Lung microvascular endothelial cell (primary cell): ENCODE data around the gene CAMSAP1. TPM values are rescaled to one million over a fixed set of nuclear protein-coding genes. Genes with fewer than 3 reads are reported as not detected.
A peak's percentile ranks its signal among the peaks of the same experiment; 100 is the strongest.

Experiments
- DNase-seq, 2 donors: peaks; one replicate each; pipeline versions ENCODE4 v3.0.0 to v3.0.0-alpha.2; 2010; ENCODE audit warnings: low read depth in 2 of 2
- total RNA-seq: library from RNA; depleted of rRNA; stranded (reverse); fragments of >200 nt; gene quantifications from 2 replicates; pipeline ENCODE4 v1.2.1, GENCODE V29; 2014

The CAMSAP1 gene
- total RNA-seq, 1 donor from 2014 or later = 12.9 TPM

DNA sequence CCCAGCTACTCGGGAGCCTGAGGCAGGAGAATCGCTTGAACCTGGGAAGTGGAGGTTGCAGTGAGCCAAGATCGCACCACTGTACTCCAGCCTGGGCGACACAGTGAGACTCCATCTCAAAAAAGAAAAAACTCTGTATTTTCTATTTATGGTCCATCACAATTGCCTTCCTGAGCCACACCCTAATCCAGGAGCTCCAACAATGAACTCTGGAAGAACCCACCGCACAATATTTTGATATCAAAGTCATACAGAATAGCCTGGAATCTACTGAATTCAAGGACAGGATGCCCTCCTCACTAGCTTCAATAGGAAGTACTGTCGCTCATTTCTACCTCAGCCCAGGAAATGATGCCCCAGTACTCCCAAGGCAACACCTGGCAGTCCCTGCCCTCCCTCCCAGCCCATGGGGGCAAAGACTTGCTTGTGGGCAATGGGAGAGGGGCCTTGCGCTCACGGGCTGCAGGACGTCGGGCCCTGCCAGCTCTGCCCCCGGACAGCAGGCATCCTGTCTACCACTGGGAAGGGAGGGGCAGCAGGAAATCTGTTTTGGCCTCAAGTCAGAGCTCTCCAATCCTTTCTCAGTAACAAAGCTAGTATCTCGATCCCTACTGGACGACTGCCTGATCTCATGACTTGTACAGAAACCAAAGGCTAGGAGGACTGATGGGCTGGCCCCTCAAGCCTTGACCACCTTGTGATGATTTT lies 34.1 kb upstream of the CAMSAP1 start:
- DNase-seq = peak; percentile 35 to 43

DNA sequence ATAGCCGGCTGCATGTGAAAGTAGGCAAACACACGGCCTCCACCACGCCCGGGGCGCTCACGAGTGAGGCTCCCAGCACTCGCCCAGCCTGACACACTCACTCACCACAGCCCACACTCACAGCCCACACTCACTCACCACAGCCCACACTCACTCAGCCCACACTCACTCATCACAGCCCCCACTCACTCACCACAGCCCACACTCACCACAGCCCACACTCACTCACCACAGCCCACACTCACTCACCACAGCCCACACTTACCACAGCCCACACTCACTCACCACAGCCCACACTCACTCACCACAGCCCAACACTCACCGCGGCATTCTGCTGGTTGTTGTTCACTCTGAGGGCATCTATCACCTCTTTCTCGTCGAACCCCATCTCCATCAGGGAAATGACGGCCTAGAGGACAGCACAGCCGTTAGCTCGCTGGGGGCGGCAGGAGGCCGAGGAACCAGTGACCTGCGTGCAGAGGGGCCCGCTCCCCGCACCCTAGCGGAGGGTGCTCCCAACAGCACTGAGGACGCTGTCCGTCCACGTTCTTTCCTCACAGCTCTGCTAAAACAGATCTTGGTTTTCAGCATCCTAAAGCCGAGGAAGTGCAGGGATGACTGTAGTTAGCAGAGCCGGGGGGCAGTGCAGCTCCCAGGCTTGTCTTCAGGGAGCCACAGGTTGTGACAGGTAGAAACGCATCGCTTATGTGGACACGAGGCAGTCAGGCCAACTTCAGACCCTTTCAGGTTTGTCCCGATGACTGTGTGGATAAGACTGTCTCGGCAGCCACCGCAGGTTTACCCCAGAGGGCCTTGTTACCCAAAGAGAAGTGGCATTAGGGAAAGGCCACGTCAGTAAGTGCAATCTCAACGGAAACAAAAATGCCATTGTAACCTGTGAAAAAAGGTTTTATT lies 32.3 kb upstream of the CAMSAP1 start:
- DNase-seq = no peak

DNA sequence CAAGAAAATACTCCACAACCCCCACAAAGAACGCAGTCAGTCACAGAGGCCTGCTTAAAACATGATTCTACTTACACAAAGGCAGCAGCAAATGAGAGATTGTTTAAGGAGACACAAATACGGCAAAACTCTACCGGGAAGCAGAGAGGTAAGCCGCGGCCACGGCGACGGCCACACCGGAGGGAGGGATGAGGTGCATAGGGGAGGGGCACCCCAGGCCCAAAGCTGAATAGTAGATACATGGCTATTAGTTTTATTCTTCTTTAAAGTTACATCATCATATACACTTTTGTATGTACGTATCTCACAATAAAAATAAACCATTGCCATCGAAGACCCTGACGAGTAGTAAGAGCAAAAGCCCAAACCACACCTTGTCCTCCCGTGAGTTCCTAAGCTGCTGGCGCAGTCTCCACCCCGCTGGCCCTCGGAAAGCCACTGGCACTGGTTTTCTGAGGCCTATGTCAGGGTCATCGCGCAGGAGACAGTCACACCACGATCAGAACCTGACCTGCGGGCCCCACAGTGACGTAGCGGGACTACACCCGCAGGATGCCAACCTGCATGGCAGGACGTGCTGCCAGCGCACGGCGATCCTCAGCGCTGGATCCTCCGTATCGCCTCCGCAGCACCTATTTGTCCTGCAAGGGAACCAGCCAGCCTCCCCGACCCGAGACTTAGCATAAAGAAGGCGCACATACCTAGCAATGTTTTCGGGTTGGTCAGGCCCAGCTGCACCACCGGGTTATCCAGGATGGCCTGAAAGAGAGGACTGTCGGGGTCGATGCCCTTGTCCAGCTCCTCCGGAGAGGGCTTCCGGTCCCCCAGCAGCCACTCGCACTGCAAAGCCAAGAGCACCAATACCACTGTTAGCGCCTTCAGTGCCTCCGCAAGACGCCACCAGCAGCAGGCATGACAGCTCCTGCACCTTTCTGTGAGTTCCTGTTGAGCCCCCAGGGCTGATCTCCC lies 30.5 kb upstream of the CAMSAP1 start:
- DNase-seq = no peak

DNA sequence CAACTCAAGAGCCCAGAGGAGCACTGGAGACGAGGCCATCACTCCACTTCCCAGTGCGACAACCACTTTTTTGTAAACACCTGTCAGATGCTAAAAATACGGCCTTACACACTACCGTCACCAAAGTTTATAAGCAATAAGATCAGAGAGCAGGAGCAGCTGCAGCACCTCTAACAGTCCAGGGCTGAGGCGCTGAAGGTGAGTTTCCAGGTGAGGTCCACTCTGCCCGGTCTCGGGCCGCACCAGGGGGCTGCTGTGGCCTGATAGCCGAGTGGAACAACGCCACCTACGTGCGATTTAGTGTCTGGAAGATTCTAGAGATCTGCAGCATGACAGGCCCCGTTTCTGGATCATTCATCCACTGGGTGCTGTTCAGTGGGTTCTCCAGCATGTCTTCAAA lies 25.8 kb upstream of the CAMSAP1 start:
- DNase-seq = no peak

DNA sequence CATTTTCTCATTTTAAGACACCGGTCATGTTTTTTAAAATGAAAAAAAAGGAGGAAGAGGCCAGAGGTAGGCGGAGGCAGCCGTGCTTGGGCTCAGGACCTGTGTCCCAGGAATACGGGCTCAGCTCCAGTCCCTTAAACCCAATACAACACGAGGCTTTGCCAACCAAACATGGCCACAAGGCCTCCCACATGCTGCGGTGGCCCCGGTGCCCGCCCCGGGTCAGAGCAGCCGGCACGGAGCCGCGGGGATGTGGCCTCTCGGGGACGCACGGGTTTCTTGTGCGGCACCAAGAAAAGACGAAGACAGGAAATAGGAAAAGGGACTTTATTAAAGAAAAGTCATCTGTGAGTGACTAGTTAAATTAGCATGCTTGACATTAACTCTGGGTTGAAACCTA lies 25.3 kb upstream of the CAMSAP1 start:
- no peak for DNase-seq

DNA sequence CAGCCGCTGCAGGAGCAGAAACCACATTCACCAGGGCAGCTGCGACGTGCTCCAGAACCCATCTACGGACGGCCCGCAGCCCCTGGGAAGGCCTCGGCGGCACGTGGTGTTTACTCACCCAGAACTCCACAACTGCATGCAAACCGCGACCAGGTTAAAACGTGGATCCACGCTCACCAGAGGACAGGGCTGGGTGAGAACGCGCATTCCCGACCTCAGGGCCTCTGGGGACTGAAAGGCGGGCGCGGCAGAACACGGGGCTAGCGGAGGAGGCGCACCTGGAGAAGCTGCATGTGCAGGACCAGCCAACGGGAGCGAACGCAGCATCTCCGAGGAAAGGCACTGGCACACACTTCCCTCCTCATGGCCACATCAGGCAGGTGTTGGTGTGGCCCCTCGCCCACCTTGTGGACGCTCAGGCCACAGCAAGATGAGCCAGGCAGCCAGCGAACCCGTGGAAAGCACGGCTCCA lies 24.0 kb upstream of the CAMSAP1 start:
- no peak for DNase-seq

DNA sequence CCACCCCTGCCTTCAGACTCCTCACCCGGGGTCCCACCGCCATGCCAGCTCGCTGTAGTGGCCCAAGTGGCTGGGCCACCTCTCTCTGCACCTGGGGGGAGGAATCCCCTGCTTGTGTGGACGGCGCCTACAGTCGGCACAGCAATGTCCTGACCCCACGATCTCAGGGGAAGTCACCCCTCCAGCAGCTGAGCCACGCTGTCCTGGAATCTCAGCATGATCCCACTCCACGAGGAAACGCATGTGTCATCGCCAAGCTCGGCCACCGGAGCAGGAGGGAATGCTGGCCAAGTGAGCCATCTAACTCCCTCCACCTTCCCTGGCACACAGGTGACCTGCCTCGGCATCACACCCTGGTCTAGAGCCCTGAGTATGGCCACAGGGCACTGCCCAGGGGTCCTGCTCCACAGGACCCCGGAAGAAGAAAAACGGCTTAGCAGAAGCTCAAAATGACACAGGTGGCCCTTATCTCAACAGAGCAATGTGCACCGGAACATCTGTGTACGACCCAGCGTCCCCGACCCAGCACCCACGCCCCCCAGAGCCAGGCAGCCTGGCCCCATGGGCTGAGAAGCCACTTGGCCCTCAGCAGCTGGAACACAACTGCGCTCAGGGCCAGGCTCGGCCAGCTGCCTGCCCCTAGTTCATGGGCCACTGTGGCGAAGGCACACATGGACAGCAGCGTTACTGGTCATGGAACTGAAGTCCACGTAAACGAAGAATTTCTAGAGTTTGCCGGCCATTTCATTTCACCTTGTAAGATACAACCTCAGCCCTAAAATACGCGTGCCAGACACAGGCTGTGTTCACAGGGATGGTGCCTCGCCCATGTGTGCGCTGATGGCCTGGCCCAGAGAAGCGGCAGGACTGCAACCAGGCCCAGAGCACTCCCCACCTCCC lies 23.4 kb upstream of the CAMSAP1 start:
- no peak for DNase-seq

DNA sequence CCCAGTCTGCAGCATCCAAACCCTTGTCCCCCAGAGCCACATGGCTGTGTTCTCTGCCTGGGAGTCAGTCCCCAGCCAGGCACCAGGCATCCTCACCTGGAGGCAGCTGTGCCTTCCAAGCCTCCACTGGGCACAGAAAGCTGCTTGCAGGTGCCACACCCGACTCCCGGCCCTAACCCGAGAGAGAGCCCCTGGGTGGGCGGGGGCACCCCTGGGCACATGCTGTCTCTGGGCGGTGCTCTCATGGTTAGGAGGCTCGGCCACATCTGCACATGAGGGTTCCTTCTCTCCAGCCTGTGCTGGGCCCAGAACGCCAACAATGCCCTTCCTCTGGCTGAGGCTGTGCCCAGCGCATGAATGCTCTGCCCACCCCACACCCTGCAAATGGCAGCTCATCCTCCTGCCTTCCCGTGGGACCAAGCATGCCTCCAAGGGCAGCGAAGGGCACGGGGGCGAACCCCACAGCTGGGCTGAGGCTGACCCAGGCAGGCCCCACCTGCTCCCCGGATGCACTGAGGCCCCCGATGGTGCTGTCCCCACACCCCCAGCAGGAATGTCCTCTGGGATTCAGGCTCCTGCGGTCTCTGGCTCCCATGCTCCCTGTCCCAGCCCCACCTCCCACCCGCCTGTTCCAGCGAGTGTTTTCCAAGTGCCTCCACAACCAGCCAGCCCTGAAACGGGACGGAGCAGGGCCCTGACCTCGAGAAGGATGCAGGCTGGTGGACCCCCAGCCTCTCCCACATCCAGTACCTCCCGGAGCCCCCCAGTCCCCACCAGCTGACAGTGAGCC lies 22.5 kb upstream of the CAMSAP1 start:
- DNase-seq = no peak

DNA sequence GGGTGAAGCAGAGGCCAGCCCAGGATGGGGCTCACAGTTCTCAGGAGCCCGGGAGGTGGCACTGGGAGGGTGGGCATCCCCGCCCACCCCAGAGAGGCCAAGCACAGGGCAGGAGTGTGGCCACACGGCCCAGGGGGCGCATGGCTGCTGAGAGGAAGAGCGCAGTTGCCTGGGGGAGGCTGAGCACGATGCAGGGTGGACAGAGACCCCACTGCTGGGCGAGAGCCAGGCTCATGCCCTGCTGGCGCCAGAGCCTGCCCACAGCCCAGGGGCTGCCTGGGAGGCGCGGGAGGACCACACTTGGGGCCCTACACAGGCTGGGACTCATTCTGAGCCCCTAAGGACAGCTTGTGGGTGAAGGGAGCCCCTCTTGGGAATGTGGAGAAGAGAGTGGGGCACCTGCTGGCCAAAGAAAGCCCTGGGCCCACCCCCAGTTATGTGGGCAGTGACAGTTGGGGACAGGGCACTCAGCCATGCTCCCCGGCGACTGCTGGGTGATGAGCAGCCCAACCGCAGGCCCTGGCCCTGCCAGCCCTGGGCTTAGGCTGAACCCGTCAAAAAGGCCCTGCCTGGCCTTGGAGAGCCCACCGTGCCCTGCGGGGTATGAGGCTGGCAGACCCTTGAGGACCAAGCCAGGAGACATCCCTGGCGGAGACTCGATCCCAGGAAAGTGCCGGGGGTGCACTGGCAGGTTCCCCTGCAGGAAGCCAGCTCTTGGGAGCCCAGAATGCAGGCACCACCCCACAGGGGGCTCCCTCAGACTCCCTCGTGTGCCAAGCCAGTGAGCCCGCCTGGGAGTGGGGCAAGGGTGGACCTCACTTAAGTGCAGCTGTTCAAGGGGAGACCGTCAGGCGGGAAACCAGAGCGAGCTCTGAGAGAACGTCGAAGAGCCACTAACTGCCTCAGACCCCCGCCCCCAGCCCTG lies 21.6 kb upstream of the CAMSAP1 start:
- DNase-seq = no peak

DNA sequence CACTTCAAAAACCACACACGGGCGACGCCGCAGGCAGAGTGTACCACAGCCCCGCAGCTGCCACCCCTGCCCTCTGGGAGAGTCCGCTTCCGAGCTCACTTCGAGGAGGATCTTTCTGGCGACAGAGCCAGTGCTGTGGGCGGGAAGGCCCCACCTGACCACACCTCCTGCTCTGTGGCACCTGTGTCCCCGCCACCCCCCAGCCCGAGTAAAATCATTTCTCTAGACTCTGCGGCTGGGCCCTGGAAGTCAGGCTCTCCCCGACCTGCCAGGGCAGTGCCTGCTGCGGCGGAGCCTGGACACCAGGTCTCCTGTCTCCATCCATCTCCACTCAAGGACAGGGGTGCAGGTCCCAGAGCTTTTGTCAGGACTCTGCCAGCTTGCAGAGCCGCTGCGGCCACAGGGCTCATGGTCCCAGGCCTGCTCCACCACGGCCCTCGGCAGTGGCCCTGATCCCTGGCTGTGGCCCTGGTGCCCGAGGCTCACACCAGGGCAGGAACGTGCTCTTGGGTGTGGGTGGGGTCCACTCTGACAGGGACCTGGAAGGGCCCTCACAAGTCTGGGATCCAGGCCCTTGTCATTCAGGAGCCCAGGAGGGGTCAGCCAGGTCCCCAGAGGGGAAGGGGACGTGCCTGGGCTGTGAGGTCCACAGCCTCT lies 20.9 kb upstream of the CAMSAP1 start:
- DNase-seq = no peak

DNA sequence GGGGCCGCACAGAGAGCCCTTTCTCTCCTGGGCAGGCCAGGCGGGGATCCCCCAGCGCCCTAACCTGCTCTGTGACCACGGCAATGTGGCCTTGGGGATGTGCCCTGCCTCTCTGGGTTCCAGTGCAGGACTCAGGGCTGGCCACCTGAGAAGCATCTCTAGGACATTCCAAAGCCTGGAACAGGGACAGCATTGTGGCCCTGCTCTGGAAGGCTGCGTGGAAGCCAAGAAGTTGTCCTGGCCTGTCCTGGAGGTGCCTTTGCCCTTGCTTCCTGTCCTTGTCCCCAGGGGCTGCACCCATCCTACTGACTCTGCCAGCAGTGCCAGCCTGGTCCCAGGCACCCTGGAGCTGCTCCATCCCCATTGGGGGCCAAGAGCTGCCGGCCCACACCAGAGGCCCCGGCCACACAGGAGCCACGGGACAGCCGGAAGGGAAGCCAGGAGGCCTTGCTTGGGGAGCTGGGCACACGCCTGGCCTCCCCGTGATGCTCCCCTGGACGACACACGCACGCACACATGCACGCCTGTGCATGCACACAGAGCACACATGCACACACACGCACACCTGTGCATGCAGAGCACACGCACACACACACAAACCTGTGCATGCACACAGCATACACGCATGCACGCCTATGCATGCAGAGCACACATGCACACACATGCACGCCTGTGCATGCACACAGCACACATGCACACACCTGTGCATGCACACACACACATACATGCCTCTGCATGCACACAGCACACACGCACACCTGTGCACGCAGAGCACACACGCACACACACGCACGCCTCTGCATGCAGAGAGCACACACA lies 20.1 kb upstream of the CAMSAP1 start:
- no peak for DNase-seq

DNA sequence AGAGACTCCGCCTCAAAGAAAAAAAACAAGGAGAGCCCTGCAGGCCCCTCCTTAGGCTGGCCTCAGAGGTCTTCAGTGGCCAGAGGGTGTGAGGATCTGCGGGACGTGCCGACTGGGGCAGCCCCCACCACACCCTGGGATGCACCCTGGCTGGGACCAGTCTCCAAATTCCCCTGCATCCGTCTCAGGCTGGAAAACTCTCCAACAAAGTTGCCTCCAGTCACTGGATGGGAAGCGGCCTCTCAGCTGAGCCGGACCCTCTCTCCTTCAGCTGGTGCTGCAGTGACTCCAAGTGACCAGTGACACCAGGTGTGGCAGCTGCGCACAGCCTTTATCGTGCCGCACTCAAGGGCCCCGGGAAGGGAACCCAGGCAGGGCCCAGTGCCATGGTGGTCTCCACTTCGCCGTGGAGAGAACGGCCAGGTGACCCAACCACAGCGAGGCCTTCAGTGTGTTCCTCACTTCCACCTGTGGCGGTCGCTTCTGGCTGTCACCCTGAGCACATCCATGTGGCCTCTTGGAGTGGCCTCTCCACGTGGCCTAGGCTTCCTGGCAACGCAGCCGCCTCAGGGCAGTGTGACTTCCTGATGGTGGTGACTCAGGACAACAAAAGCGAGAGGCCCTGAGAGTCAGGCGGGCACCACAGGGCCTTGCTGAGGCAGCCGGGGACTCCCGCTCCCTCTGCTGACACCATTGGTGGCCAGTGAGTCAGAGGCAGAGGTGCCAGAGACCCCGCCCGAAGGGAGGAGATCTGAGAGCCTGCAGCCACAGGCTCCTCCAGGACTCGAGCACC lies 19.3 kb upstream of the CAMSAP1 start:
- DNase-seq = peak; percentile 64 to 82

DNA sequence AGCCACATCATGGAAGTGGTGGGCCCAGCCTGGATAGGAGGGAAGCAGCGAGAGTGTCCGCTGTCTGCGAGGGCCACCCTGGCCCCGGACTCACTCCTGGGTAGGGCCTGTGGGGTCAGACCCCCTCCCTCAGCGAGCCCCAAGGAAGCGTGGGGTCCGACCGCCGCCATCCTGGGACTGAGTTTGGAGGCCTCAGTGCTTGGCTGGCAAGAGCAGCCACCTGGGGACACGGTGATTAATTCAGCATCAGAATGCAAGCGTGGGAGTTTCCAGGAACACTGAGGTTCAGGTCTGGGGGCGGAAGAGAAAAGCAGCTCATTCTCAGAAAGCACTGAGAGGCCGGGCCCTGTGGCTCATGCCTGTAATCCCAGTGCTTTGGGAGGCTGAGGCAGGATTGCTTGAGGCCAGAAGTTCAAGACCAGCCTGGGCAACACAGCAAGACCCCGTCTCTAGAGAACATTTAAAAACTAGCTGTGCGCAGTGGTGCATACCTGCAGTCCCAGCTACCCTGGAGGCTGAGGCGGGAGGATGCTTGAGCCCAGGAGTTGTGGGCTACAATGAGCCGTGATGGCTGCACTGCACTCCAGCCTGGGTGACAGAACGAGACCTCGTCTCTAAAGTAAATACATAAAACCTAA lies 18.3 kb upstream of the CAMSAP1 start:
- no peak for DNase-seq

DNA sequence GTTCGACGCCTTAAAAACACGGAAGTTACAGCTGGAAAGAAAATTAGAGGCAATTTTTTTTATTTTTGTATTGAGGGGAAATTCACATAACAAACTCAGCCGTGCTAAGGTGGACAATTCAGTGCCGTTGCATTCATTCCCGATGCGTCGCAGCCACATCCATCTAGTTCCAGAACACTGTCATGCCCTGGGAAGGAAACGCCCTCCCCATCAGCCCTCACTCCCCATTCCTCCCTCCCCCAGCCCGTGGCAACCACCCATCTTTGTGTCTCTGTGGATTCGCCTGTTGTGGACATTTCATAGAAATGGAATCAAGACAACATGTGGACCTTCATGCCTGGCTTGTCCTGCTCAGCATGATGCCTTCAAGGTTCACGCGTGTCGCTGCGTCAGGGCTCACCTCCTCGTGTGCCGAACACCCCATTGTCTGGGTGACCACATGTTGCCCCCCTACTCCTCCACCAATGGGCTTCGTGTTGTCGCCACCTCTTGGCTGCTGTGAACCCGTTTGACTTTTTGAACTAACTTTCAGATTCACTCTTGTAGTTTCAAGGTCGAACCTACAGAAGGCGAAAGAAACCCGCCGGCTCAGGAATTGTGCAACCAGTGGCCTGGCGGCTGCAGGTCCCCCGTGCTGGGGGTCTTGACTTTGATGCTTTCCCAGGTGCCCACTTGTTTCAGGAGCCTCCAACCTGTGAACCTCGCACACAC lies 17.4 kb upstream of the CAMSAP1 start:
- DNase-seq = no peak

DNA sequence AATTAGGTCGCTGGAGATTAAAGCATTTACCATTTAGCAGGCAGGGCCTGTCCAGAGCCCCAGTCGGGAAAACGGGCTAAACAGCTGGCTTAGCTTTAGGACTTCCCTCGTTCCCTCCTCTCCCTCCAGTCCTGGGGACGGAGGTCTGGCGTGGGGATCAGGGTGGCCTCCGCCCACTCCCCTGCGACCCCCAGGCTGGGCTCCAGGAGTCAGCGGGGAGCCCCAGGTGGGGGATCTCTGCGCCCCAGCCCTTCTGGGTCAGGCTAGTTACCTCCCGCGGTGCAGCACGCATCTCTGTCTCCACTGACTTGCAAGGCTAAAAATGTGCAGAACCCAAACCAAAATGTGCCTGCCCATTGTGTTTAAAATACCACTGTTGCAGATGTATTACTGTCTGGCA lies 16.2 kb upstream of the CAMSAP1 start:
- no peak for DNase-seq
